SK-N-SH (cell line): ENCODE results near the gene TMEM218. TPM values are rescaled to one million over a fixed set of nuclear protein-coding genes. Genes with fewer than 3 reads are reported as not detected.

Experiments used
- CTCF ChIA-PET: fragments of 300-600, 350-600 bp; formaldehyde crosslinking; extraction: SDS; loops from one replicate; lab custom pipeline; 2021; lab: Yijun Ruan, JAX
- POLR2A ChIA-PET: fragments of 350-600 bp; sonication (Branson Sonifier 250); formaldehyde crosslinking; extraction: SDS; loops from one replicate; lab custom pipeline; 2020; ENCODE audit warnings: antibody characterized with exemption, inconsistent platforms; lab: Yijun Ruan, JAX
- DNase-seq: peaks from one replicate; pipeline ENCODE4 v3.0.0; 2012
- H2AFZ ChIP-seq: fragments of 200-600 bp; sonication (generic); 2 replicates; pipeline ENCODE4 v1.8.1; 2016; ENCODE audit warnings: antibody characterized with exemption, mild to moderate bottlenecking, low read depth
- H3F3A ChIP-seq: fragments of 200-600 bp; sonication (generic); replicated peaks from 2 replicates; pipeline ENCODE3; 2016; ENCODE audit warnings: antibody characterized with exemption, mild to moderate bottlenecking; ENCODE audit not compliant: insufficient read depth
- H3K27ac ChIP-seq, 2 experiments: fragments of 200-500 bp in 1 of 2; fragments of 200-600 bp in 1 of 2; sonication (Bioruptor generic) in 1 of 2; sonication (generic), shearing (Covaris generic) in 1 of 2; 2 replicates each; pipeline versions ENCODE4 v1.5.1 to v1.6.1; 2014 to 2016; ENCODE audit warnings: low read depth in 2 of 2, inconsistent platforms in 1 of 2, low read length in 1 of 2, mild to moderate bottlenecking in 1 of 2, mixed read lengths in 1 of 2
- H3K27me3 ChIP-seq: fragments of 200-600 bp; sonication (generic), shearing (Covaris generic); 2 replicates; pipeline ENCODE4 v1.6.1; 2016; ENCODE audit warnings: mixed run types; ENCODE audit not compliant: insufficient read depth
- H3K36me3 ChIP-seq, 2 experiments: fragments of 200-500 bp in 1 of 2; fragments of 200-600 bp in 1 of 2; sonication (Bioruptor generic) in 1 of 2; sonication (generic) in 1 of 2; replicated peaks in 1 of 2; 2 replicates each; pipeline versions ENCODE3 to v1.5.1; 2014 to 2016; ENCODE audit warnings: low read length in 1 of 2, mild to moderate bottlenecking in 1 of 2; ENCODE audit not compliant: insufficient read depth in 2 of 2, control insufficient read depth in 1 of 2
- H3K4me1 ChIP-seq, 2 experiments: fragments of 200-500 bp in 1 of 2; fragments of 200-600 bp in 1 of 2; sonication (Bioruptor generic) in 1 of 2; sonication (generic), shearing (Covaris generic) in 1 of 2; 2 replicates each; pipeline versions ENCODE4 v1.5.1 to v1.6.1; 2014 to 2016; ENCODE audit warnings: low read depth in 1 of 2, low read length in 1 of 2, mixed run types in 1 of 2; ENCODE audit not compliant: insufficient read depth in 2 of 2, control insufficient read depth in 1 of 2
- H3K4me2 ChIP-seq: fragments of 200-600 bp; sonication (generic), shearing (Covaris generic); 2 replicates; pipeline ENCODE4 v1.6.1; 2017; ENCODE audit warnings: mixed run types
- H3K4me3 ChIP-seq, 2 experiments: fragments of 200-500 bp in 1 of 2; fragments of 200-600 bp in 1 of 2; sonication (Bioruptor generic) in 1 of 2; sonication (generic), shearing (Covaris generic) in 1 of 2; 2 replicates each; pipeline versions ENCODE4 v1.5.1 to v1.8.1; 2014 to 2016; ENCODE audit warnings: low read depth in 2 of 2, inconsistent platforms in 1 of 2, low read length in 1 of 2, mild to moderate bottlenecking in 1 of 2, mixed read lengths in 1 of 2, moderate library complexity in 1 of 2
- H3K79me2 ChIP-seq: fragments of 200-600 bp; sonication (generic); 2 replicates; pipeline ENCODE4 v1.8.1; 2017; ENCODE audit warnings: mild to moderate bottlenecking; ENCODE audit not compliant: insufficient read depth
- H3K9ac ChIP-seq: fragments of 200-600 bp; sonication (generic); 2 replicates; pipeline ENCODE4 v1.6.1; 2017; ENCODE audit warnings: mixed run types
- H3K9me2 ChIP-seq: fragments of 200-600 bp; sonication (generic); 2 replicates; pipeline ENCODE4 v1.6.1; 2017; ENCODE audit warnings: mixed run types
- H3K9me3 ChIP-seq: fragments of 200-600 bp; sonication (generic); 2 replicates; pipeline ENCODE4 v1.6.1; 2017; ENCODE audit warnings: mixed run types, mild to moderate bottlenecking, moderate library complexity
- H4K20me1 ChIP-seq: fragments of 200-600 bp; sonication (generic); 2 replicates; pipeline ENCODE4 v1.6.1; 2017; ENCODE audit warnings: mild to moderate bottlenecking, mixed run types; ENCODE audit not compliant: insufficient read depth
- CHD2 ChIP-seq: fragments of 150-350 bp; IDR thresholded peaks from 2 replicates; pipeline ENCODE4 v1.6.1; 2018; ENCODE audit warnings: low read length; ENCODE audit not compliant: partially characterized antibody
- EP300 ChIP-seq, 2 experiments: IDR thresholded peaks; 2 replicates each; pipeline versions ENCODE4 v1.4.0 to v1.6.1; 2012; ENCODE audit warnings: borderline replicate concordance in 1 of 2, low read depth in 1 of 2, low read length in 1 of 2
- EZH2phosphoT487 ChIP-seq: fragments of 200-600 bp; sonication (generic); IDR thresholded peaks from 2 replicates; pipeline ENCODE4 v1.6.1; 2017; ENCODE audit warnings: low read depth, mixed run types, mild to moderate bottlenecking, antibody characterized with exemption, moderate library complexity, borderline replicate concordance
- FOSL2 ChIP-seq: IDR thresholded peaks from 2 replicates; pipeline ENCODE4 v1.4.0; 2012; ENCODE audit warnings: low read depth, mild to moderate bottlenecking, moderate library complexity, borderline replicate concordance
- FOXM1 ChIP-seq: IDR thresholded peaks from 2 replicates; pipeline ENCODE4 v1.4.0; 2012; ENCODE audit warnings: low read depth, mild to moderate bottlenecking
- IRF3 ChIP-seq: fragments of 150-350 bp; IDR thresholded peaks from 2 replicates; pipeline ENCODE4 v1.6.1; 2016; ENCODE audit warnings: mild to moderate bottlenecking, low read depth, low read length
- JUND ChIP-seq: IDR thresholded peaks from 2 replicates; pipeline ENCODE4 v1.4.0; 2012
- POLR2AphosphoS5 ChIP-seq: IDR thresholded peaks from 2 replicates; pipeline ENCODE4 v1.6.1; 2012; ENCODE audit warnings: low read depth, low read length
- RAD21 ChIP-seq: IDR thresholded peaks from 2 replicates; pipeline ENCODE4 v1.6.1; 2012; ENCODE audit warnings: mild to moderate bottlenecking, low read length
- REST ChIP-seq: IDR thresholded peaks from 2 replicates; pipeline ENCODE4 v1.6.1; 2012; ENCODE audit warnings: mild to moderate bottlenecking, low read depth, low read length, moderate library complexity
- TEAD4 ChIP-seq: IDR thresholded peaks from 2 replicates; pipeline ENCODE4 v1.4.0; 2012; ENCODE audit warnings: mild to moderate bottlenecking, borderline replicate concordance; ENCODE audit not compliant: insufficient read depth
- USF1 ChIP-seq: IDR thresholded peaks from 2 replicates; pipeline ENCODE4 v1.4.0; 2012; ENCODE audit warnings: low read depth, borderline replicate concordance
- YY1 ChIP-seq: IDR thresholded peaks from 2 replicates; pipeline ENCODE4 v1.4.0; 2012; ENCODE audit warnings: low read depth, mild to moderate bottlenecking
- WGBS: methylation state at CpG from one replicate; pipeline ENCODE4 v1.1.6; 2017; ENCODE audit warnings: low lambda C conversion rate; 5-methylcytosine and 5-hydroxymethylcytosine counted together
- polyA plus RNA-seq, 3 experiments: library from polyadenylated mRNA; depleted of rRNA; stranded (reverse); fragments of >200 nt; gene quantifications; 2 replicates each; pipeline ENCODE4 v1.2.3, GENCODE V29; 2012
- TF ChIP-seq, protein P1 (sequence below): fragments of 200-600 bp; sonication (generic); IDR thresholded peaks from 2 replicates; pipeline ENCODE4 v1.6.1; 2017; ENCODE audit warnings: antibody characterized with exemption, mild to moderate bottlenecking, moderate library complexity

The TMEM218 gene
- polyA plus RNA-seq, 1 of the 3 experiments (the other 2 are of a cell fraction): 36.2 TPM

- POLR2A ChIA-PET: interaction anchor here (0.6 kb wide), 1 partner anchor 528 kb away, joined by 3 read pairs; no protein-coding TSS in a partner anchor
- 87% methylated on average over 6 of the region's 6 CpGs for WGBS
Measured at GRCh38 chr11:125092669-125093068, 18.8 kb downstream of the TMEM218 start.

More at GRCh38 chr11:125092669-125093068, 18.8 kb downstream of the TMEM218 start:
- Histone ChIP-seq H2AFZ (no peak overlapping the region), H3K4me1 (peaks cover 4% of the 10 kb centered on the region in 2 experiments; a peak in 2 of 4 replicates), H3K4me3 (no peak overlapping the region), H3F3A (peaks cover 2% of the 10 kb centered on the region), H3K9me2 (no peaks in the 10 kb centered on the region), H3K27me3 (no peaks in the 10 kb centered on the region), H3K79me2 (no peaks in the 10 kb centered on the region), H3K36me3 (peaks cover 18 to 28% of the 10 kb centered on the region in 2 experiments), H3K9me3 (no peaks in the 10 kb centered on the region), H3K9ac (no peak overlapping the region), H3K4me2 (no peak overlapping the region), H3K27ac (no peak overlapping the region), H4K20me1 (no peaks in the 10 kb centered on the region)
- TF ChIP-seq FOXM1: no peak
- TF ChIP-seq USF1: no peak
- TF ChIP-seq REST: no peak
- TF ChIP-seq RAD21: no peak
- no peak for TF ChIP-seq EP300 (IDR thresholded peaks at IDR 0.05; ENCODE audit: borderline replicate concordance in 1 of 2, low read depth in 1 of 2, low read length in 1 of 2)
- TF ChIP-seq IRF3: no peak
- no peak for TF ChIP-seq JUND
- no peak for TF ChIP-seq FOSL2
- TF ChIP-seq POLR2AphosphoS5: no peak
- no peak for TF ChIP-seq TEAD4
- no peak for TF ChIP-seq CHD2
- no peak for TF ChIP-seq EZH2phosphoT487
- TF ChIP-seq YY1: no peak
- TF ChIP-seq, protein P1, sequence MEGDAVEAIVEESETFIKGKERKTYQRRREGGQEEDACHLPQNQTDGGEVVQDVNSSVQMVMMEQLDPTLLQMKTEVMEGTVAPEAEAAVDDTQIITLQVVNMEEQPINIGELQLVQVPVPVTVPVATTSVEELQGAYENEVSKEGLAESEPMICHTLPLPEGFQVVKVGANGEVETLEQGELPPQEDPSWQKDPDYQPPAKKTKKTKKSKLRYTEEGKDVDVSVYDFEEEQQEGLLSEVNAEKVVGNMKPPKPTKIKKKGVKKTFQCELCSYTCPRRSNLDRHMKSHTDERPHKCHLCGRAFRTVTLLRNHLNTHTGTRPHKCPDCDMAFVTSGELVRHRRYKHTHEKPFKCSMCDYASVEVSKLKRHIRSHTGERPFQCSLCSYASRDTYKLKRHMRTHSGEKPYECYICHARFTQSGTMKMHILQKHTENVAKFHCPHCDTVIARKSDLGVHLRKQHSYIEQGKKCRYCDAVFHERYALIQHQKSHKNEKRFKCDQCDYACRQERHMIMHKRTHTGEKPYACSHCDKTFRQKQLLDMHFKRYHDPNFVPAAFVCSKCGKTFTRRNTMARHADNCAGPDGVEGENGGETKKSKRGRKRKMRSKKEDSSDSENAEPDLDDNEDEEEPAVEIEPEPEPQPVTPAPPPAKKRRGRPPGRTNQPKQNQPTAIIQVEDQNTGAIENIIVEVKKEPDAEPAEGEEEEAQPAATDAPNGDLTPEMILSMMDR: no peak
- DNase-seq: no peak
- CTCF ChIA-PET: interaction anchor here (1.0 to 13.2 kb wide), 10 partner anchors 10 to 337 kb away, joined by 3 to 147 read pairs (median 14); no protein-coding TSS in a partner anchor
